GM12878 (cell line): ENCODE results near the gene ANKRD13A. TPM values are rescaled to one million over a fixed set of nuclear protein-coding genes. Genes with fewer than 3 reads are reported as not detected.

Source experiments
- ATAC-seq: fragments of 200-7000 bp; cut with Tn5 transposase; 3 replicates; pipeline ENCODE4 v1.9.1; 2020; ENCODE audit warnings: mild to moderate bottlenecking, moderate library complexity
- BruUV-seq: library from RNA; stranded (reverse); fragments of 400-500 nt; replicated peaks from 2 replicates; lab custom pipeline; 2021; lab: Mats Ljungman, UMichigan
- CTCF ChIA-PET: fragments of 300-600 bp; sonication (Branson Sonifier 250); formaldehyde crosslinking; extraction: SDS; loops from one replicate; lab custom pipeline; 2021; ENCODE audit warnings: inconsistent platforms; lab: Yijun Ruan, JAX
- POLR2A ChIA-PET: fragments of 350-600 bp; formaldehyde crosslinking; extraction: SDS; loops from one replicate; lab custom pipeline; 2021; ENCODE audit warnings: inconsistent platforms; lab: Charles Lee
- RAD21 ChIA-PET: fragments of 300-600 bp; sonication (Branson Sonifier 250); formaldehyde crosslinking; loops from one replicate; lab custom pipeline; 2023; ENCODE audit warnings: antibody characterized with exemption; ENCODE audit not compliant: unreplicated experiment; lab: Charles Lee
- SMC1A ChIA-PET: fragments of 300-600 bp; sonication (Branson Sonifier 250); formaldehyde crosslinking; loops from one replicate; lab custom pipeline; 2023; ENCODE audit not compliant: unreplicated experiment, uncharacterized antibody; lab: Charles Lee
- DNase-seq: peaks from one replicate; pipeline ENCODE4 v3.0.0-alpha.2; 2011; ENCODE audit warnings: low read depth, low spot score
- FAIRE-seq: peaks from 3 replicates; lab custom pipeline; 2011; peaks lifted over from hg19 to GRCh38; lab: Jason Lieb, UNC
- H2AFZ ChIP-seq: 2 replicates; pipeline ENCODE4 v1.6.0; 2011; ENCODE audit warnings: low read depth, low read length, control low read depth; ENCODE audit not compliant: control insufficient read depth
- H3K27ac ChIP-seq: 2 replicates; pipeline ENCODE4 v1.5.1; 2011; ENCODE audit warnings: control low read depth; ENCODE audit not compliant: control insufficient read depth, insufficient read depth
- H3K27me3 ChIP-seq, 2 experiments: replicated peaks in 1 of 2; 2 replicates each; pipeline versions ENCODE4 v1.6.0 to v1.6.1; 2011; ENCODE audit warnings: low read length in 1 of 2; ENCODE audit not compliant: control insufficient read depth in 2 of 2, insufficient read depth in 2 of 2
- H3K36me3 ChIP-seq, 2 experiments: 2 replicates each; pipeline ENCODE4 v1.5.1; 2011; ENCODE audit warnings: low read length in 1 of 2; ENCODE audit not compliant: control insufficient read depth in 2 of 2, insufficient read depth in 2 of 2
- H3K4me1 ChIP-seq: 2 replicates; pipeline ENCODE4 v1.6.1; 2011; ENCODE audit warnings: mild to moderate bottlenecking, low read length, moderate library complexity, mixed read lengths; ENCODE audit not compliant: control insufficient read depth, insufficient read depth
- H3K4me2 ChIP-seq: 2 replicates; pipeline ENCODE4 v1.6.0; 2011; ENCODE audit warnings: control low read depth; ENCODE audit not compliant: control insufficient read depth, insufficient read depth
- H3K4me3 ChIP-seq: fragments of 200-600 bp; sonication (generic); 2 replicates; pipeline ENCODE4 v1.5.1; 2016
- H3K79me2 ChIP-seq: 2 replicates; pipeline ENCODE4 v1.6.0; 2011; ENCODE audit warnings: low read length; ENCODE audit not compliant: control insufficient read depth, insufficient read depth
- H3K9ac ChIP-seq: 2 replicates; pipeline ENCODE4 v1.8.0; 2011; ENCODE audit warnings: low read length, control low read depth, mixed read lengths; ENCODE audit not compliant: control insufficient read depth, insufficient read depth
- H3K9me3 ChIP-seq: replicated peaks from 3 replicates; pipeline ENCODE4 v1.5.1; 2011; ENCODE audit warnings: mild to moderate bottlenecking, low read length; ENCODE audit not compliant: control insufficient read depth, insufficient read depth
- H4K20me1 ChIP-seq: 2 replicates; pipeline ENCODE4 v1.6.0; 2011; ENCODE audit not compliant: control insufficient read depth, insufficient read depth
- BRCA1 ChIP-seq: IDR thresholded peaks from 2 replicates; pipeline ENCODE4 v1.6.1; 2011; ENCODE audit warnings: low read depth, low read length, improper control_type of control experiment
- CBX5 ChIP-seq: sonication (generic); IDR thresholded peaks from 2 replicates; pipeline ENCODE4 v1.6.1; 2016; ENCODE audit warnings: low read depth, moderate library complexity, mild to moderate bottlenecking, inconsistent platforms
- CHD1 ChIP-seq: IDR thresholded peaks from 2 replicates; pipeline ENCODE4 v1.6.1; 2012; ENCODE audit warnings: low read depth, low read length, improper control_type of control experiment
- DPF2 ChIP-seq: fragments of 450-650 bp; IDR thresholded peaks from 2 replicates; pipeline ENCODE4 v1.6.1; 2017; ENCODE audit warnings: mild to moderate bottlenecking
- ELK1 ChIP-seq: IDR thresholded peaks from 2 replicates; pipeline ENCODE4 v1.6.1; 2012; ENCODE audit warnings: low read depth, low read length, improper control_type of control experiment
- GATAD2B ChIP-seq: fragments of 450-650 bp; conservative IDR thresholded peaks from 2 replicates; pipeline ENCODE4 v1.6.1; 2017; ENCODE audit warnings: low read depth, mild to moderate bottlenecking, moderate library complexity
- HCFC1 ChIP-seq: fragments of 150-350 bp; IDR thresholded peaks from 2 replicates; pipeline ENCODE4 v1.6.1; 2014; ENCODE audit warnings: low read length
- HDGF ChIP-seq: fragments of 450-650 bp; IDR thresholded peaks from 2 replicates; pipeline ENCODE4 v1.6.1; 2016; ENCODE audit warnings: antibody characterized with exemption
- NRF1 ChIP-seq: conservative IDR thresholded peaks from 2 replicates; pipeline ENCODE4 v1.6.1; 2011; ENCODE audit warnings: mild to moderate bottlenecking, low read depth, low read length, improper control_type of control experiment
- SIN3A ChIP-seq: IDR thresholded peaks from 2 replicates; pipeline ENCODE4 v1.6.1; 2012; ENCODE audit warnings: low read depth, low read length, improper control_type of control experiment
- ZNF24 ChIP-seq: fragments of 450-650 bp; IDR thresholded peaks from 2 replicates; pipeline ENCODE4 v1.6.1; 2017; ENCODE audit warnings: antibody characterized with exemption, mild to moderate bottlenecking
- ZNF592 ChIP-seq: fragments of 450-650 bp; IDR thresholded peaks from 2 replicates; pipeline ENCODE4 v1.6.1; 2017; ENCODE audit warnings: mild to moderate bottlenecking, moderate library complexity
- WGBS: methylation state at CpG from one replicate; pipeline ENCODE4 v1.1.6; 2016; ENCODE audit warnings: low lambda C conversion rate; ENCODE audit not compliant: insufficient replicate concordance, insufficient coverage; ENCODE audit errors: missing lambda C conversion rate; 5-methylcytosine and 5-hydroxymethylcytosine counted together
- in situ Hi-C: fragments of 300-500 bp; cut with MboI; formaldehyde crosslinking; loops from 9 replicates; pipeline ENCODE4 v1.14.3; 2018; ENCODE audit warnings: mixed read lengths
- intact Hi-C: fragments of 100-400 bp; cut with micrococcal nuclease; formaldehyde crosslinking; loops from one replicate; pipeline ENCODE4 v1.14.2; 2022; ENCODE audit not compliant: unreplicated experiment
- polyA plus RNA-seq, 11 experiments: library from polyadenylated mRNA; depleted of rRNA in 4 of 11; unstranded in 6 of 11; stranded (reverse) in 5 of 11; fragments of >200 nt; fragmentation: Nextera tagmentation in 4 of 11; fragmentation: Illumina TruSeq in 1 of 11; extraction: Ambion mirVana in 4 of 11; extraction: Trizol in 1 of 11; gene quantifications; 1 replicate in 1 of 11; 2 replicates in 10 of 11; pipeline versions ENCODE4 v1.2.1 to v1.2.3, GENCODE V29; 2011 to 2016; ENCODE audit warnings: inconsistent platforms in 2 of 11, missing spikeins in 2 of 11, low read depth in 1 of 11
- total RNA-seq, 4 experiments: library from RNA; depleted of rRNA in 3 of 4; stranded (reverse); fragments of >200 nt in 3 of 4; fragmentation: Illumina TruSeq in 1 of 4; extraction: Trizol in 1 of 4; gene quantifications; 2 replicates each; pipeline versions ENCODE4 v1.2.1 to v1.2.3, GENCODE V29; 2013 to 2021

The ANKRD13A gene
- total and polyA plus RNA-seq, 10 of the 15 experiments (the other 5 are each of a cell fraction or from before 2014, with no cell fraction given), result 10.2 to 93.4 (median 76.5) TPM

- intact Hi-C loops (no loop called here), in situ Hi-C loops (no loop called here)
- ATAC-seq (no peak), FAIRE-seq (no peak), DNase-seq (no peak)
- POLR2A ChIA-PET, result interaction anchor here (0.6 to 0.8 kb wide), 3 partner anchors 21 to 294 kb away, joined by 4 to 7 read pairs (median 5); no protein-coding TSS in a partner anchor
- RAD21 ChIA-PET, result interaction anchor here (1.0 kb wide), 1 partner anchor 23 kb away, joined by 5 read pairs; no protein-coding TSS in a partner anchor
- Histone ChIP-seq H3K4me2 (no peak overlapping the region), H3K79me2 (no peaks in the 10 kb centered on the region), H4K20me1 (no peaks in the 10 kb centered on the region), H3K9me3 (no peaks in the 10 kb centered on the region; the same call in 2 of the 3 replicates), H3K9ac (no peak overlapping the region), H3K4me3 (no peak overlapping the region), H2AFZ (no peak overlapping the region), H3K4me1 (peaks cover 14% of the 10 kb centered on the region), H3K36me3 (no peaks in the 10 kb centered on the region), H3K27me3 (no peaks in the 10 kb centered on the region), H3K27ac (no peak overlapping the region)
- no peak for TF ChIP-seq GATAD2B
- no peak for TF ChIP-seq HCFC1
- no peak for TF ChIP-seq BRCA1
- no peak for TF ChIP-seq DPF2
- TF ChIP-seq SIN3A, result no peak
- TF ChIP-seq CBX5, result no peak
- TF ChIP-seq CHD1, result no peak
- CTCF ChIA-PET, result interaction anchor here (0.6 to 1.3 kb wide), 5 partner anchors 10 to 280 kb away, joined by 3 to 5 read pairs (median 3); no protein-coding TSS in a partner anchor
- 98% methylated on average over 5 of the region's 5 CpGs for WGBS
- SMC1A ChIA-PET, result interaction anchor here (1.1 to 1.6 kb wide), 3 partner anchors 11 to 299 kb away, joined by 3 to 4 read pairs (median 3); no protein-coding TSS in a partner anchor
- BruUV-seq, result no TSS peak
Measured at GRCh38 chr12:110074089-110074488, 74.9 kb downstream of the ANKRD13A start.

- FAIRE-seq (no peak), ATAC-seq (no peak), DNase-seq (no peak)
- ChIA-PET CTCF (no interaction called here), RAD21 (no interaction called here), POLR2A (no interaction called here), SMC1A (interaction anchor here (1.2 kb wide), 1 partner anchor 10 kb away, joined by 3 read pairs; no protein-coding TSS in a partner anchor)
- in situ Hi-C loops (no loop called here), intact Hi-C loops (no loop called here)
- WGBS, result 84% methylated on average over 1 of the region's 1 CpG
- Histone ChIP-seq H2AFZ (no peak overlapping the region), H3K4me1 (peaks cover 27% of the 10 kb centered on the region), H3K9me3 (no peaks in the 10 kb centered on the region; the same call in 2 of the 3 replicates), H3K27ac (no peak overlapping the region), H3K4me3 (no peak overlapping the region), H4K20me1 (no peaks in the 10 kb centered on the region), H3K79me2 (no peaks in the 10 kb centered on the region), H3K4me2 (no peak overlapping the region), H3K9ac (no peak overlapping the region), H3K27me3 (no peaks in the 10 kb centered on the region), H3K36me3 (no peaks in the 10 kb centered on the region)
- BruUV-seq, result no TSS peak
- TF ChIP-seq ZNF592 (no peak), ELK1 (no peak), NRF1 (no peak), HDGF (no peak), ZNF24 (peak; percentile 54; the same call in 1 of the 2 replicates)
Measured at GRCh38 chr12:110075880-110076279, 76.7 kb downstream of the ANKRD13A start.
